PC-3 (cell line): ENCODE data around the gene PDZRN3.

Source experiments
- EZH2 ChIP-seq: fragments of 300-600 bp; sonication (generic); IDR thresholded peaks from one replicate; pipeline ENCODE4 v1.6.1; 2017; ENCODE audit warnings: antibody characterized with exemption, mild to moderate bottlenecking, low read length; ENCODE audit not compliant: unreplicated experiment
- TF ChIP-seq, protein P1 (sequence below): fragments of 300-600 bp; sonication (generic); conservative IDR thresholded peaks from 2 replicates; pipeline ENCODE4 v1.5.1; 2017; ENCODE audit warnings: antibody characterized with exemption, low read depth, mild to moderate bottlenecking, low read length

DNA sequence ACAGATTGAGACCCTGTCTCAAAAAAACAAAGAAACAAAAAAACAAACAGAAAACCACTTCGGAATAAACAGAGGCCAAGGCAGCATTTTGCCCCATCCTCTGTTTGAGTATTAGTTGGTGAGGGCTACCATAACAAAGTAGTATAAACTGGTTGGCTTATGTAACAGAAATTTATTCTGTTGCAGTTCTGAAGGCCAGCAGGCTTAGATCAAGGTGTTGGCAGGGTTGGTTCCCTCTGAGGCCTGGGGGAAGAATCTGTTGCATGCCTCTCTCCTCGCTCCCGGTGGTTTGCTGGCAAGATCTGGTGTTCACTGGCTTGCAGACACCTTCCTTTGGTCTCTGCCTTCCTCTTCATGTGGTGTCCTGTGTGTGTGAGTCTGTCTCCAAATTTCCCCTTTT lies 261.6 kb downstream of the PDZRN3 start:
- TF ChIP-seq, protein P1, sequence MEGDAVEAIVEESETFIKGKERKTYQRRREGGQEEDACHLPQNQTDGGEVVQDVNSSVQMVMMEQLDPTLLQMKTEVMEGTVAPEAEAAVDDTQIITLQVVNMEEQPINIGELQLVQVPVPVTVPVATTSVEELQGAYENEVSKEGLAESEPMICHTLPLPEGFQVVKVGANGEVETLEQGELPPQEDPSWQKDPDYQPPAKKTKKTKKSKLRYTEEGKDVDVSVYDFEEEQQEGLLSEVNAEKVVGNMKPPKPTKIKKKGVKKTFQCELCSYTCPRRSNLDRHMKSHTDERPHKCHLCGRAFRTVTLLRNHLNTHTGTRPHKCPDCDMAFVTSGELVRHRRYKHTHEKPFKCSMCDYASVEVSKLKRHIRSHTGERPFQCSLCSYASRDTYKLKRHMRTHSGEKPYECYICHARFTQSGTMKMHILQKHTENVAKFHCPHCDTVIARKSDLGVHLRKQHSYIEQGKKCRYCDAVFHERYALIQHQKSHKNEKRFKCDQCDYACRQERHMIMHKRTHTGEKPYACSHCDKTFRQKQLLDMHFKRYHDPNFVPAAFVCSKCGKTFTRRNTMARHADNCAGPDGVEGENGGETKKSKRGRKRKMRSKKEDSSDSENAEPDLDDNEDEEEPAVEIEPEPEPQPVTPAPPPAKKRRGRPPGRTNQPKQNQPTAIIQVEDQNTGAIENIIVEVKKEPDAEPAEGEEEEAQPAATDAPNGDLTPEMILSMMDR: no peak
- no peak for TF ChIP-seq EZH2
